T-helper 2 cell treated with Interferon-gamma antibody and Interleukin-4, amounts not matched to agents 5 μg/mL and 100 μg/mL, for 36 hours (primary cell): Measurements from ENCODE around the gene HK1.
"Not testable (repeated sequence)": the region's sequence is repeated elsewhere in the genome, so short reads cannot be mapped to it uniquely, and the experiment has no call there.

ENCODE experiments used
- DNase-seq: peaks from one replicate; pipeline ENCODE4 v3.0.0; 2021; ENCODE audit warnings: low spot score
- H3K27ac Mint-ChIP-seq: one replicate; pipeline ENCODE4 v1.8.0; 2021; ENCODE audit warnings: mild to moderate bottlenecking, mixed read lengths
- H3K27me3 Mint-ChIP-seq: one replicate; pipeline ENCODE4 v1.8.0; 2021; ENCODE audit warnings: low read depth, mixed read lengths
- H3K36me3 Mint-ChIP-seq: one replicate; pipeline ENCODE4 v1.8.0; 2021; ENCODE audit warnings: low read depth, mixed read lengths
- H3K4me1 Mint-ChIP-seq: one replicate; pipeline ENCODE4 v1.8.0; 2021; ENCODE audit warnings: low read depth, mixed read lengths
- H3K4me3 Mint-ChIP-seq: one replicate; pipeline ENCODE4 v1.8.0; 2022; ENCODE audit warnings: mild to moderate bottlenecking, moderate library complexity, mixed read lengths
- H3K9me3 Mint-ChIP-seq: one replicate; pipeline ENCODE4 v1.8.0; 2021; ENCODE audit warnings: mixed read lengths

HK1 gene

DNA sequence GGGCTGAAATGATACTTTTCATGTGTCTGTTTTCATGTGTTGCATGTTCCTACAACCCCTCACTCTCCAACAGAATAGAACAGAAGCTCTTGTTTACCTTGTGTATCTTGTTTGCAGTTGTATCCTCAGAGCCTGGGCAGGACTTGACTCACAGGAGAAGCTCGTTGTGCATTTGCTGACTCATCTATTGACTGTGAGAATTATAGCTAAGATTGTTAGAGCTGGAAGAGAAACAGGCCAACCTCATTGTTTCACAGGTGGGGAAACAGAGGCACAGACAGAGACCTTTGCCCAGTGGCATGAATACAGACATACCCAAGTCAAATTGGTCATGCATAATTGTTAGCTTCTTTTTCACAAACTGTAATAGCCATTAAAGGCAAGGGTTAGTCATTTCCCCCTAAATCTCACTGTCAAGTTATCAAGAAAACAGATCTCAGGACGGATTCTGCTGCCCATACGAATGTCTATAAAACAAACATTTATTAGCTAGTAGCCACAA lies 168.4 kb downstream of the HK1 start:
- Mint-ChIP-seq H3K27ac (no peak overlapping the region), H3K4me1 (peaks cover 6% of the 10 kb centered on the region), H3K4me3 (no peak overlapping the region), H3K9me3 (no peaks in the 10 kb centered on the region), H3K36me3 (no peaks in the 10 kb centered on the region), H3K27me3 (peaks cover 15% of the 10 kb centered on the region)
- DNase-seq, result no peak

DNA sequence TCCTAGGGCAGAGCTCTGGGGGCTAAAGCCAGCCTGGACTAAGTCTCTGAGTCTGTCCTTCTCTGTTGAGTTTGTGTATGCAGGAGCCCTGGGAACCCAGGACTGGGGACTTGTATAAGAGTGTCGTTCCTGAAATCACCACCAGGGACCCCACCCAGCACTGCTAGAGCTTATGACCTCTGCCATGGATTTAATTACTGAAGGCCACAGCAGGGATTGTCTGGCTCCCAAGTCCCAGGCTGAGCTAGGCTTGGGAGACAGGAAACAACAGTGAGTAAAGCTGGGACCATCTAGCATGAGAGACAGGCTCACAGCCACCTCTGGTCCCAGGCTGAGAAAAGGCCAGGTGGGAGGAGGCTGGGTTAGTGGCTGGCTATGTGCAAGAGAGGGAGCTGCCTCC lies 171.5 kb downstream of the HK1 start:
- Mint-ChIP-seq H3K27ac (no peak overlapping the region), H3K9me3 (no peaks in the 10 kb centered on the region), H3K27me3 (peaks cover 25% of the 10 kb centered on the region), H3K4me1 (peaks cover 6% of the 10 kb centered on the region), H3K36me3 (no peaks in the 10 kb centered on the region), H3K4me3 (no peak overlapping the region)
- no peak for DNase-seq

DNA sequence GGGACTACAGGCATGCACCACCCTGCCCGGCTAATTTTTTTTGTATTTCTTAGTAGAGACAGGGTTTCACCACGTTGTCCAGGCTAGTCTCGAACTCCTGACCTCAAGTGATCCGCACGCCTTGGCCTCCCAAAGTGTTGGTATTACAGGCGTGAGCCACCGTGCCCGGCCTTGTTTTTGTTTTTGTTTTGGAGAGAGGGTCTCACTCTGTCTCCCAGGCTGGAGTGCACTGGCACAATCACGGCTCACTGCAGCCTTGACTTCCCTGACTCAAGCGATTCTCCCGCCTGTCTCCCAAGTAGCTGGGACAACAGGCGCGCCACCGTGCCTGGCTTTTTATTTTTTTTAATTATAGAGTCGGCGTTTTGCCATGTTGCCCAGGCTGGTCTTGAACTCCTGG lies 172.1 kb downstream of the HK1 start:
- H3K4me1 Mint-ChIP-seq, H3K36me3 Mint-ChIP-seq, H3K27ac Mint-ChIP-seq, H3K9me3 Mint-ChIP-seq, H3K4me3 Mint-ChIP-seq, DNase-seq: not testable (repeated sequence)
- peaks cover 20% of the 10 kb centered on the region for H3K27me3 Mint-ChIP-seq

DNA sequence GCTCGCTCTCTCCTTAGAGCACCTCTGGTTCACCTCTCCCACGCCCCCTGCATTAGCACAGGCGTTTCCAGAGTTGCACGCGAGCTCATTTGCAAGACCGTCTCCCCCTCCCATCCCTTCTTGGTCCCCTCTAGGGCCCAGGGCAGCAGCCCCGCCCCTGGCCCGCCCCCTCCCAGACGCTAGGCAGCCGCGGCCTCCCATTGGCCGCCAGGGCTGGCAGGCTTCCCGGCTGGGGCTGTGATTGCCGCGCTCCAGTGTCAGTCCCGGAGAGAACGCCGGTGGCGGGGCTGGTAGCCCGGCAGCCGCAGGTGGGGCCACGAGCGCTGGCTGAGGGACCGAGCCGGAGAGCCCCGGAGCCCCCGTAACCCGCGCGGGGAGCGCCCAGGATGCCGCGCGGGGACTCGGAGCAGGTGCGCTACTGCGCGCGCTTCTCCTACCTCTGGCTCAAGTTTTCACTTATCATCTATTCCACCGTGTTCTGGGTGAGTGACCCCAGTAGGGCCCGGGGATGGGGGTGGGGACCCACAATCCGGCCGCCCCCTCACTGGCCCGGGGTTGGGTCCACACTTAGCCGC lies 173.0 kb downstream of the HK1 start, which contains the start of gene TSPAN15:
Gene TSPAN15, plus strand, starts transcription at position 257 of the 575 bp plus-strand sequence. Its CDS starts 130 bp downstream, at position 387.
- peak within 1 kb of the TSS; percentile 88 for H3K4me3 Mint-ChIP-seq
- peaks cover 6% of the 10 kb centered on the region for H3K4me1 Mint-ChIP-seq
- no peaks in the 10 kb centered on the region for H3K9me3 Mint-ChIP-seq
- no peaks in the 10 kb centered on the region for H3K36me3 Mint-ChIP-seq
- no peak within 1 kb of the TSS for H3K27ac Mint-ChIP-seq
- H3K27me3 Mint-ChIP-seq, result peaks cover 20% of the 10 kb centered on the region
- DNase-seq, result peak; percentile 72
